Renal cortical epithelial cell (primary cell): ENCODE data around the gene ERCC4. TPM values are rescaled to one million over a fixed set of nuclear protein-coding genes. Genes with fewer than 3 reads are reported as not detected.

Experiments
- DNase-seq: peaks from one replicate; pipeline ENCODE4 v3.0.0-alpha.2; 2011; ENCODE audit warnings: low read depth
- total RNA-seq: library from RNA; depleted of rRNA; stranded (reverse); fragments of >200 nt; gene quantifications from 2 replicates; pipeline ENCODE4 v1.2.3, GENCODE V29; 2014

Gene ERCC4
- total RNA-seq, 1 donor from 2014 or later, result 10.2 TPM

GRCh38 chr16:13948086-13948485 lies 28.1 kb downstream of the ERCC4 start:
- no peak for DNase-seq

- no peak for DNase-seq
These were observed 31.0 kb downstream of the ERCC4 start for GRCh38 chr16:13950821-13951547.

- DNase-seq, result no peak
These were observed 31.7 kb downstream of the ERCC4 start for GRCh38 chr16:13951611-13952010.

- DNase-seq, result peak; percentile 97
These were observed 33.5 kb downstream of the ERCC4 start for GRCh38 chr16:13953501-13953900.

- no peak for DNase-seq
These were observed 36.8 kb downstream of the ERCC4 start for GRCh38 chr16:13956635-13957196.

- peak; percentile 98 for DNase-seq
These were observed 37.5 kb downstream of the ERCC4 start for GRCh38 chr16:13957197-13958078.

- no peak for DNase-seq
These were observed 38.5 kb downstream of the ERCC4 start for GRCh38 chr16:13958474-13958873.

- DNase-seq, result no peak
These were observed 39.7 kb downstream of the ERCC4 start for GRCh38 chr16:13959626-13960025.

- peak; percentile 19 for DNase-seq
These were observed 41.3 kb downstream of the ERCC4 start for GRCh38 chr16:13961099-13961811.

GRCh38 chr16:13962232-13962631 lies 42.3 kb downstream of the ERCC4 start:
- no peak for DNase-seq

GRCh38 chr16:13968835-13969234 lies 48.9 kb downstream of the ERCC4 start:
- no peak for DNase-seq

- DNase-seq, result no peak
These were observed 49.8 kb downstream of the ERCC4 start for GRCh38 chr16:13969711-13970110.

- no peak for DNase-seq
These were observed 50.9 kb downstream of the ERCC4 start for GRCh38 chr16:13970708-13971422.

GRCh38 chr16:13973321-13974023 lies 53.5 kb downstream of the ERCC4 start:
- no peak for DNase-seq

- DNase-seq, result no peak
These were observed 57.2 kb downstream of the ERCC4 start for GRCh38 chr16:13977177-13977576.

GRCh38 chr16:13982451-13982850 lies 62.5 kb downstream of the ERCC4 start:
- DNase-seq, result no peak

GRCh38 chr16:13983625-13984024 lies 63.7 kb downstream of the ERCC4 start:
- no peak for DNase-seq

- no peak for DNase-seq
These were observed 64.8 kb downstream of the ERCC4 start for GRCh38 chr16:13984794-13985193.

GRCh38 chr16:13988038-13988437 lies 68.1 kb downstream of the ERCC4 start:
- DNase-seq, result no peak

GRCh38 chr16:13992322-13992721 lies 72.4 kb downstream of the ERCC4 start:
- DNase-seq, result no peak

GRCh38 chr16:13992976-13993375 lies 73.0 kb downstream of the ERCC4 start:
- no peak for DNase-seq
